ENCODE results near the gene CD68.

CD68 gene

DNA sequence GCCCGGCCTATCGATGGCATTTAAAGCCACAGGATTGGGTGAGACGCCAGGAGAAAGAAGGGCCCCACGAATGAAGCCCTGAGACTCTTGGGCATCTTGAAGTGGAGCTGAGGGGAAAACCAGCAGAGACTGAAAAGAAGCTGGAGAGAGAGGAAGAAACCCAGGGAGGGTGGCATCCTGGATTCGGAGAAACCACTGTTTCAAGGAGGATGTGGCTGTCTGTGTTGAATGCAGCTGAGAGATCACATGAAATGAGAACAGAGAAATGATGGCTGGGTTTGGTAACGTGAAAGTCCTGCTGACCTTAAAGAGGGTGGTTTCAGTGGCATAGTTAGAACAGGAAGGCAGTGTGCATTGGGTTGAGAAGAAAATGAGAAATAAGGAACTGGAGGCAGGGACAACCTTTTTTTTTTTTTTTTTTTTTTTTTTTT is 26.8 kb upstream of the CD68 start:
- Histone ChIP-seq H3K9ac (ENCODE audit: low read depth, low read length) (peak overlapping the region; percentile 46), H3K9me3 (ENCODE audit: insufficient read depth, low read length, severe bottlenecking) (no peaks in the 10 kb centered on the region), H3K27ac (ENCODE audit: low read length) (peak overlapping the region; percentile 75), H2AFZ (ENCODE audit: low read depth, low read length) (peak overlapping the region; percentile 65), H4K20me1 (ENCODE audit: insufficient read depth, low read length) (no peaks in the 10 kb centered on the region), H3K36me3 (ENCODE audit: insufficient read depth, low read length) (no peaks in the 10 kb centered on the region), H3K4me2 (ENCODE audit: insufficient read depth, low read length) (peak overlapping the region; percentile 38), H3K27me3 (ENCODE audit: insufficient read depth, low read length, poor library complexity) (peaks cover 5% of the 10 kb centered on the region), H3K4me3 (ENCODE audit: low read depth in 1 of 2, low read length in 2 of 2) (peak overlapping the region in 1 of 2 experiments; percentile 11; a peak in 1 of 4 replicates), H3K4me1 (ENCODE audit: insufficient read depth, low read length) (peaks cover 53% of the 10 kb centered on the region), H3K79me2 (ENCODE audit: insufficient read depth, low read length) (no peaks in the 10 kb centered on the region)
- DNase-seq (peak; percentile 82), ATAC-seq (ENCODE audit: insufficient read depth, low read depth) (peak; percentile 84)
- no peak for TF ChIP-seq EZH2 (IDR thresholded peaks at IDR 0.05; ENCODE audit: borderline replicate concordance, low read depth, low read length, severe bottlenecking)
- TF ChIP-seq, protein P1, sequence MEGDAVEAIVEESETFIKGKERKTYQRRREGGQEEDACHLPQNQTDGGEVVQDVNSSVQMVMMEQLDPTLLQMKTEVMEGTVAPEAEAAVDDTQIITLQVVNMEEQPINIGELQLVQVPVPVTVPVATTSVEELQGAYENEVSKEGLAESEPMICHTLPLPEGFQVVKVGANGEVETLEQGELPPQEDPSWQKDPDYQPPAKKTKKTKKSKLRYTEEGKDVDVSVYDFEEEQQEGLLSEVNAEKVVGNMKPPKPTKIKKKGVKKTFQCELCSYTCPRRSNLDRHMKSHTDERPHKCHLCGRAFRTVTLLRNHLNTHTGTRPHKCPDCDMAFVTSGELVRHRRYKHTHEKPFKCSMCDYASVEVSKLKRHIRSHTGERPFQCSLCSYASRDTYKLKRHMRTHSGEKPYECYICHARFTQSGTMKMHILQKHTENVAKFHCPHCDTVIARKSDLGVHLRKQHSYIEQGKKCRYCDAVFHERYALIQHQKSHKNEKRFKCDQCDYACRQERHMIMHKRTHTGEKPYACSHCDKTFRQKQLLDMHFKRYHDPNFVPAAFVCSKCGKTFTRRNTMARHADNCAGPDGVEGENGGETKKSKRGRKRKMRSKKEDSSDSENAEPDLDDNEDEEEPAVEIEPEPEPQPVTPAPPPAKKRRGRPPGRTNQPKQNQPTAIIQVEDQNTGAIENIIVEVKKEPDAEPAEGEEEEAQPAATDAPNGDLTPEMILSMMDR (IDR thresholded peaks at IDR 0.05; ENCODE audit: borderline replicate concordance, extremely low read depth, low read length, poor library complexity, severe bottlenecking) = no peak

DNA sequence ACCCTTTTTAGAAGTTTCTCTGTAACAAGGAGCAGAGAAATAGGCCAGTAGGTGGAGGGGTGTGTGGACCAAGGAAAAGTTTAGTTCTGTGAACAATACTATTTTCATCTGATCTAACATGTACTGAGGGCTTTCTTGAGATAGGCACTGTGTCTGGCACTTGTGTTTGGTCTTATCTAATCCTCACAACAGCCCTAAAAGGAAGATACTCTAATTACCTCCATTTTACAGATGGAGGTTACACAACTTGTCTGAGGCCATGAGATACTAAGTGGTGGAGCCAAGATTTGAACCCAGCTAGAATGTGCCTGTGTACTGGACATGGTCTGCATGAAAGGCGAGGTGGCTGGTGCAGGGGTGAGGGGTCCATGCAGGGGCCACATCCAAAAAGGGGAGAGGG is 26.1 kb upstream of the CD68 start:
- Histone ChIP-seq H3K27me3 (ENCODE audit: insufficient read depth, low read length, poor library complexity) (peaks cover 3% of the 10 kb centered on the region), H3K9ac (ENCODE audit: low read depth, low read length) (peak overlapping the region; percentile 46), H3K9me3 (ENCODE audit: insufficient read depth, low read length, severe bottlenecking) (no peaks in the 10 kb centered on the region), H3K79me2 (ENCODE audit: insufficient read depth, low read length) (no peaks in the 10 kb centered on the region), H4K20me1 (ENCODE audit: insufficient read depth, low read length) (no peaks in the 10 kb centered on the region), H3K36me3 (ENCODE audit: insufficient read depth, low read length) (no peaks in the 10 kb centered on the region), H2AFZ (ENCODE audit: low read depth, low read length) (peak overlapping the region; percentile 59), H3K4me2 (ENCODE audit: insufficient read depth, low read length) (peak overlapping the region; percentile 38), H3K27ac (ENCODE audit: low read length) (peak overlapping the region; percentile 75), H3K4me3 (ENCODE audit: low read depth in 1 of 2, low read length in 2 of 2) (peak overlapping the region in 1 of 2 experiments; percentile 15; a peak in 1 of 4 replicates), H3K4me1 (ENCODE audit: insufficient read depth, low read length) (peaks cover 49% of the 10 kb centered on the region)
- ATAC-seq (ENCODE audit: insufficient read depth, low read depth) (no peak), DNase-seq (no peak)
- TF ChIP-seq, protein P1 (IDR thresholded peaks at IDR 0.05; ENCODE audit: borderline replicate concordance, extremely low read depth, low read length, poor library complexity, severe bottlenecking) = no peak
- no peak for TF ChIP-seq EZH2 (IDR thresholded peaks at IDR 0.05; ENCODE audit: borderline replicate concordance, low read depth, low read length, severe bottlenecking)

DNA sequence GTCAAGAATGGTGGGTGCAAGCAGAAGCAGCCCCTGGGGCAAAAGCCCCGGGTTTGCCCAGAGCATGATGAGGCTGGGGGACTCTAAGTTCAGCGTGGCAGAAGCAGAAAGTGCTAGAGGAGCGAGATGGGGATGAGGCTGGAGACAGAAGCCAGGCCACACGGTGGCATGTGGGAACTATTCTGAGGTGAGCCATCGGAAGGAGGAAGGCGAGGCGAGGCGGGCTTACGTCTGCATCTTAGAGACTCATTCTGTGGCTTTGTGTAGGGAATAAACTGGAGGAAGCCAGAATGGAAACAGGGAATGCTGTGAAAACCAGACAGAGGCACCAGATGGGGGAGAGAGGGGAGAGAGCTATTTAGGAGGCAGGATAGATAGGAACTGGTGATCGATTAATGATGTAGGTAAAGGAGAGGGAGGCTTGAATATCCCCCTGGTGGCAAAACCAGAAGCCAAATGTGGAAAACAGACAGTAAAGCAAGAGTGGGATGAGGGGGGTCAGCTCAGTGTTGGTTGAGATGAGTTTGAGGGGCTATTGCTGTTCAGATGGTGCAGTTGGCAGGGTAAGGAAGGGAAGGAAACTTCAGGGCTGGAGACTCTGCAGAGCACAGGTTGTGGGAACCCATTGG is 24.0 kb upstream of the CD68 start:
- no peak overlapping the region for H3K9ac ChIP-seq (ENCODE audit: low read depth, low read length)

More for the DNA sequence above, 24.0 kb upstream of the CD68 start:
- ATAC-seq (ENCODE audit: insufficient read depth, low read depth) (no peak), DNase-seq (no peak)
- Histone ChIP-seq H4K20me1 (ENCODE audit: insufficient read depth, low read length) (no peaks in the 10 kb centered on the region), H3K4me1 (ENCODE audit: insufficient read depth, low read length) (peaks cover 46% of the 10 kb centered on the region), H3K36me3 (ENCODE audit: insufficient read depth, low read length) (no peaks in the 10 kb centered on the region), H3K9me3 (ENCODE audit: insufficient read depth, low read length, severe bottlenecking) (no peaks in the 10 kb centered on the region), H3K79me2 (ENCODE audit: insufficient read depth, low read length) (0 out of 2 replicates have a peak, but pooled peaks cover 1% of the 10 kb centered on the region), H3K4me2 (ENCODE audit: insufficient read depth, low read length) (no peak overlapping the region), H2AFZ (ENCODE audit: low read depth, low read length) (no peak overlapping the region), H3K27ac (ENCODE audit: low read length) (no peak overlapping the region), H3K4me3 (ENCODE audit: low read depth in 1 of 2, low read length in 2 of 2) (no peak overlapping the region), H3K27me3 (ENCODE audit: insufficient read depth, low read length, poor library complexity) (no peaks in the 10 kb centered on the region)
- TF ChIP-seq EZH2 (IDR thresholded peaks at IDR 0.05; ENCODE audit: borderline replicate concordance, low read depth, low read length, severe bottlenecking) = no peak
- TF ChIP-seq, protein P1 (IDR thresholded peaks at IDR 0.05; ENCODE audit: borderline replicate concordance, extremely low read depth, low read length, poor library complexity, severe bottlenecking) = peak; percentile 28
